22Rv1 (cell line): ENCODE measurements around the gene PFKFB3.

Experiments used
- H3K27ac ChIP-seq: fragments of 450-650 bp; 2 replicates; pipeline ENCODE4 v1.5.1; 2017
- ZFX ChIP-seq: fragments of 450-650 bp; IDR thresholded peaks from 2 replicates; pipeline ENCODE4 v1.6.1; 2017; ENCODE audit warnings: antibody characterized with exemption, borderline replicate concordance
- TF ChIP-seq, protein P1 (sequence below): fragments of 450-650 bp; IDR thresholded peaks from 2 replicates; pipeline ENCODE4 v1.5.1; 2017; ENCODE audit warnings: mild to moderate bottlenecking

PFKFB3 gene

DNA sequence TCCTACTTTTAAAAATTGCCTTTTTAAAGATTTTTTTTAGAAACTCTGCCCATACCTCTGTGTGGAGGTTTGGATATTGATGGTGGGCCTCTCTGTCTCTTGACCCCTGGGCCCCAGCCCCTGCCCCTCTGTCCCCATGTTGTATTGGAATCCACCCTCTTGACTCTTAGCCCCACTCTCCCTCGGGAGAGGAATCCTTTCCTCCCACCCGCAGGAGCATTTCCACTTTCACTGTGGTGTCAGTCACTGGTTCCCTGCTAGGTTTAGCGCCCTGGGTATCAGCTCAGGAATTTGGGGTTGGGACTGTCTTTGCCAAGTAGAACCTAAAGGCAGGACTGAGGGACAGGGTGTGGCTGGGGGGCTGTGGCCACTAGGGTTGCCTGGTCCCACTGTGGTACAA, 10.1 kb downstream of the PFKFB3 start:
- TF ChIP-seq, protein P1, sequence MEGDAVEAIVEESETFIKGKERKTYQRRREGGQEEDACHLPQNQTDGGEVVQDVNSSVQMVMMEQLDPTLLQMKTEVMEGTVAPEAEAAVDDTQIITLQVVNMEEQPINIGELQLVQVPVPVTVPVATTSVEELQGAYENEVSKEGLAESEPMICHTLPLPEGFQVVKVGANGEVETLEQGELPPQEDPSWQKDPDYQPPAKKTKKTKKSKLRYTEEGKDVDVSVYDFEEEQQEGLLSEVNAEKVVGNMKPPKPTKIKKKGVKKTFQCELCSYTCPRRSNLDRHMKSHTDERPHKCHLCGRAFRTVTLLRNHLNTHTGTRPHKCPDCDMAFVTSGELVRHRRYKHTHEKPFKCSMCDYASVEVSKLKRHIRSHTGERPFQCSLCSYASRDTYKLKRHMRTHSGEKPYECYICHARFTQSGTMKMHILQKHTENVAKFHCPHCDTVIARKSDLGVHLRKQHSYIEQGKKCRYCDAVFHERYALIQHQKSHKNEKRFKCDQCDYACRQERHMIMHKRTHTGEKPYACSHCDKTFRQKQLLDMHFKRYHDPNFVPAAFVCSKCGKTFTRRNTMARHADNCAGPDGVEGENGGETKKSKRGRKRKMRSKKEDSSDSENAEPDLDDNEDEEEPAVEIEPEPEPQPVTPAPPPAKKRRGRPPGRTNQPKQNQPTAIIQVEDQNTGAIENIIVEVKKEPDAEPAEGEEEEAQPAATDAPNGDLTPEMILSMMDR: no peak
- TF ChIP-seq ZFX: no peak
- H3K27ac ChIP-seq: no peak overlapping the region

DNA sequence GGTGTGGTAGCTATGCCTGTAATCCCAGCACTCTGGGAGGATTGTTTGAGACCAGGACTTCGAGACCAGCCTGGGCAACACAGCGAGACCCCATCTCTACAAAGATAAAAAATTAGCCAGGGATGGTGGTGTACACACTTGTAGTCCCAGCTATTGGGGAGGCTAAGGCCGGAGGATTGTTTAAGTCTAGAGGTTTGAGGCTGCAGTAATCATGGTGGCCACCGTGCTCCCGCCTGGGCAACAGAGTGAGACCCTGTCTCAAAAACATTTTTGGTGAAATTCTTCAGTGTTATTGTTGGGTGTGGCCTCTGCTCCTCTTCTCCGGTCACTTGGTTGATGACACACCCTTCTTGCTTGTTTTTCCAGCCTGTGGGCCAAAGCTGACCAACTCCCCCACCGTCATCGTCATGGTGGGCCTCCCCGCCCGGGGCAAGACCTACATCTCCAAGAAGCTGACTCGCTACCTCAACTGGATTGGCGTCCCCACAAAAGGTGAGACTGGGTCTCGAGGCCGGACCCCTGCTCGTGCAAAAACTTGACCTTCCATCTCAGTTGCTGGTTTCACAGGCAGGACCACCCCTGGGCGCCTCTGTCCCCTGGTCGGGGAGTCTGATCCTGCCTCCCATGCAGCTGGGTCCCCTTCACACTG, 10.6 kb downstream of the PFKFB3 start:
- H3K27ac ChIP-seq: no peak overlapping the region

DNA sequence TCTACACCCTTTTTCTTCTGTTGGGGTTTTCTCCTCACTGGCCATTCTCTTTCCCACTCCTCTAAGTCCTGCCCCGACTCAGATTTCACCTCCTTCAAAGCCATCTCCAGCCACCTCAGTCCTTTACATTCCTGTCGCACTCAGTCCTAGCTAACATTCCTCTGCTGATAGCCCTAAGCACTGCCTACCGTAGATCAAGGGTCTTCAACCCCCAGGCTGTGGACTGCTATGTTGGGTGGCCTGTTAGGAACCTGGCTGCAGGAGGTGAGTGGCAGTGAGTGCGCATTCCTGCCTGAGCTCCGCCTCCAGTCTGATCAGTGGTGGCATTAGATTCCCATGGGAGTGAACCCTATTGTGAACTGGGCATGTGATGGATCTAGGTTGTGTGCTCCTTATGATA, 11.2 kb downstream of the PFKFB3 start:
- TF ChIP-seq, protein P1: no peak
- TF ChIP-seq ZFX: no peak
- H3K27ac ChIP-seq: no peak overlapping the region

More for the DNA sequence above, 10.6 kb downstream of the PFKFB3 start:
- TF ChIP-seq, protein P1: no peak
- no peak for TF ChIP-seq ZFX

DNA sequence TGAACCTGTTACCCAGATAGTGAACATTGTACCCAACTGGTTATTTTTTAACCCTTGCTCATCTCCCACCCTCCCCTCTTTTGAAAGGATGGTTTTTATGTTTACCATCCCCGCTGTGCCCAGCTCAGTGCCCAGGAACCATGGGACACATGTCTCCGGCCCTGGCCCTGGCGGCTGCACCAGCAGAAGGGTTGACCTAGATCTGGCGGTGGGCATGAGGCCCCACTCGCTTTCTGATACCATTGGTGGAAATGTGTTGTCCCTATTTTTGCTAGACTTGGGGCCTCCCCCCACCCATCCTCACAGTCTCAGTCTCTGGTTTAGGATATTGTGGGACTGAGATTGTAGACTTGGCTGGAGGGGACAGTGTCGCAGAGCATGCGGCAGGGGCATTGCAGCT, 11.9 kb downstream of the PFKFB3 start:
- TF ChIP-seq ZFX: no peak
- TF ChIP-seq, protein P1: no peak
- no peak overlapping the region for H3K27ac ChIP-seq

DNA sequence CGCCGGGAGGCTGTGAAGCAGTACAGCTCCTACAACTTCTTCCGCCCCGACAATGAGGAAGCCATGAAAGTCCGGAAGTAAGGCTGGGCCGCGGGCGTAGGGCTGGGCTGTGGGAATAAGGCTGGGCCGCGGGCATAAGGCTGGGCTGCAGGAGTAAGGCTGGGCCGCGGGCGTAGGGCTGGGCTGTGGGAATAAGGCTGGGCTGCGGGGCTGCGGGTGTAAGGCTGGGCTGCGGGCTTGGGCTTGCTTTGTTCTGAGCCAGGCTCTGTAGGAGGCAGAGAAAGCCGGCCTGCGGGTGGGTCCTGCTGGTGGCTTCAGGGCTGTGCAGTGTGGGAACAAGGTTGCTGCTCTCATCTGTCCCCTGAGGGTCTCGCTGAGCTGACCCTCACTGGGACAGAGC, 12.5 kb downstream of the PFKFB3 start:
- H3K27ac ChIP-seq: no peak overlapping the region
- no peak for TF ChIP-seq ZFX
- TF ChIP-seq, protein P1: no peak

DNA sequence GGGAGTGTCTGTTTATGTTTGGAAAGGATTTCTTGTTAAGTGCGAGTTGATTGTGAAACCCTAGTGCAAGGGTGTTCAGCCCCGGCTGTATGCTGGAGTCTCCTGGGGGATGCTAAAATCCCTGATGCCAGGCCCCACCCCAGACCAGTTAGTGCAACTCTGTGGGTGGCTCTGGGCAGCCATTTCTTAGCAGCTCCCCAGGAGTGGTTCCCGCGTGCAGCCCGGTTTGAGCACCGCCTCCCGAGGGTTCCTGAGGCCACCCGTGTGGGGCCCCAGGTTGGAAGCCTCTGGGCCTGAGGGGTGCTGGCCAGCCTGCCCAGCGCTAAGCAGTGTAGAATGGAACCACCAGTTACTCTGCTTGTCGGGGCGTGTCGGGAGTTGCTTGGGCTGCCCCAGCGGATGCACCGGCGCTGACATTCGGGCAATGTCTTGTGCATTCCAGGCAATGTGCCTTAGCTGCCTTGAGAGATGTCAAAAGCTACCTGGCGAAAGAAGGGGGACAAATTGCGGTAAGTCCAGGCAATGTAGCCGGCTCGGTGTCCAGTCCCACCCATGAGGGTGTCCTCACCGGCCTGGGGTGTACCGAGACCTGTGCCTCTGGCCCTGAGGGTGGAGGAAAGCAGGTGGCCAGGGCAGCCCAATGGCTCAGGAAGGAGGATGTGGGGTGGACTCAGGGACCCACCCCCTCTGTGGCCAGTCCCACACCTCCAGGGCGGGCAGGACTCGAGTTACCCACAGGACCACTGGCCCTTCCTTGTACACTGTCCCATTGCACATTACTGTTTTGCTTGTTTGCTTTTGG, 13.2 kb downstream of the PFKFB3 start:
- no peak overlapping the region for H3K27ac ChIP-seq
- TF ChIP-seq, protein P1: no peak
- no peak for TF ChIP-seq ZFX

DNA sequence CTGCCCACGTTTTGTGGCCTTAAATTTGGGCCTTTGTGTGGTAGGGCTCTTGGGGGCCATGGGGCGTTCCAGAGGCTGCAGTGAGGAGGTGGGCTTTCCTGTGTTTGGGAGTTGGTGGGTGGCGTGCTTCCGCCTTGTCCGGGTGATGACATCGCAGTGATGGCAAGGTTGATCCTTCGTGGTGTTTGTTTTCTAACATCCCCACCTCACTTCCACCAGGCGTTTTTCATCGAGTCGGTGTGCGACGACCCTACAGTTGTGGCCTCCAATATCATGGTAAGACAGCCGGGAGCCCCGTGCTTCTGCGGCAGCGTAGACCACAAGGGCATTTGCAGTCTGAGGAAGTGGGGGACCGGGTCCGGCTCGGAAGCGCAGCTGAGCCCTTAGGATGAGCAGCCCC, 14.2 kb downstream of the PFKFB3 start:
- TF ChIP-seq, protein P1: no peak
- TF ChIP-seq ZFX: no peak
- no peak overlapping the region for H3K27ac ChIP-seq
